Glomerular visceral epithelial cell (primary cell): ENCODE data around the gene GMPR.

Experiments used
- DNase-seq: peaks from one replicate; pipeline ENCODE4 v3.0.0-alpha.2; 2016; ENCODE audit errors: extremely low spot score

GMPR gene

DNA sequence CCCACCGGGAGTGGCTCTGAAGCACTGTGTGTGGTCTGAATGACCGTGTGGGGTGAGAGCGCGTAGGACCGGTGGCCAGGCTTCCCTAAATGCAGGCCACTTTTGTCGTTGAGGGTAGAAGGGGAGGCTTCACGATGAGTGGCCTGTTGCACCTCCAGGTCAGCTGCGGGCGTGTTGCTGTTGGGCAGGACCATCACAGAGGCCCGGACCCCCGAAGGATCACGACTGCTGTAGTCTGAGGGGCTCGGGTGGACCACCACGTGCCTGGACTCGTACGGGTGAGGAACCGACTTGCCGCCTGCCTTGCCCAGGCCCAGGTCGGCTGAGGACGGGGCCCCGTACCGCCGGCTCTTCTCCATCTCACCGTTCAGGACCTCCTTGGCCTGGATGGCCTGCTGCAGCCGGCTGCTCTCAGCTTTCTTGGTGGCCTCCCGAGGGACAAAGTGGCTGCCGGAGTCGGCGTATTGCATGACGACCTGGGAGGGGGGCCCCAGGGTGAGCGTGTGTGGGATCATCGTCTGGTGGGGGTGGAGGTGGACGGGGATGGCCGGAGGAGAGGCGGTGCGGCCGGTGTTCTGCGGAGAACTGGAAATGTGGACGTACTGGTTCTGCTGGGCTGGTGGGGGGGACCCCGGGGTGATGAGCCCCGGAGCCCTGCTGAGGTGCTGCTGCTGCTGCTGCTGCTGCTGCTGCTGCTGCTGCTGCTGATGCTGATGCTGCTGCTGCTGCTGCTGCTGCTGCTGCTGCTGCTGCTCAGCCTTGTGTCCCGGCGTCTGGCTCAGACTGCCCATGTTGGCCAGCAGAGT is 88.8 kb downstream of the GMPR start:
- no peak for DNase-seq

GRCh38 chr6:16327777-16328325 is 89.5 kb downstream of the GMPR start:
- no peak for DNase-seq

- no peak for DNase-seq
Measured at GRCh38 chr6:16329233-16329632, 90.8 kb downstream of the GMPR start.

DNA sequence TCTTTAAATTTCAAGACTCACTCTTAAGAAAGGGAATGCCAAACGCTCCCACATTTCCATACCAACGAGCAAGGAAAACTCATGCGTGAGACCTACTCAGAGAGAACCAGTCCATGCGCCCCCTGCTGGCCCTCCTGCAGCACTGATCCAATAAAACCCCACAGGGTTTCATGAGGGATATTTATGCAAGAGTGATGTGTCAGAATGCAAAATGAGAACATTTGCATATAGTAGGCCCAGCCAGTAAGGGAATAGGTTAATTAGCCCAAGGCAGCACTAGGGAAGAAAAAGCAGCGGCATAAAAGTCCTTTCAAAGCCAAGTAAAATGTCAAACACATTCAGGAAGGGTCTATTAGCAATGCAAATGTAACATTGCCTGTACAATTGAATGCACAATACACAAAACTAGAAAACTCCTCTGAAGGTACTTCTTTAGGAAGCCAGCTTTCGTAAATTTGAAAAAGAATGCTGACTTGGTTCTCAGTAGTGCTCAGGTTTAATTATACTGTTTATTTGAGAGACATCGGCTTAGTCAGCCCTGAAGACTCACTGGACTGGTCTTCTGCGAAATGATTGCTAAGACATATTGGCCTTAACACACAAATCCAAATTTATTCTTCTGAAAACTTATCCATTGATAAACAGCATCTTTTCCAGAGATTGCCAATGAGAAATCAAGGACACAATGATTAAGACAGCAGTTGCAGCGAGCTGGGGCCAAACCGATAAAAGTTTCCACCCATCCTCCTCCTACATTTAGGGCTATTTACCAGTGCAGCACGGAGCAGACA is 93.2 kb downstream of the GMPR start:
- DNase-seq: peak; percentile 63

DNA sequence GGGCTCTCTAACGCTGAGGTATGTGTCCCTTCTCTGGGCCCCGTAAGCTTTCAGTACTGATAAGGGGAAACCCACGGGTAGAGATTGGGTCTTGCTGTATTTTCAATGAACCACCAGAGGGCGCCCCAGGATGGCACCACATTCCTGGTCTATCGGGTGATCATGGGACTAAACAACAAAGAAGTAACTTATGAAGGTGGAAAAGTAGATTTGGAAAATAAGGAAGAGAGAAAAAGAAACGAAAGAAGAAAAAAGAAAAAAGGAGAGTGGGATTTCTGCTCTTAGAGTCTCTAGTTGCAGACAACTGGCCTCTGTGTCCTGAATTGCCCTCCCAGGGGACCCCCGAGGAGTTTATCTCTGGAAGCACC is 93.8 kb downstream of the GMPR start:
- DNase-seq: peak; percentile 82

DNA sequence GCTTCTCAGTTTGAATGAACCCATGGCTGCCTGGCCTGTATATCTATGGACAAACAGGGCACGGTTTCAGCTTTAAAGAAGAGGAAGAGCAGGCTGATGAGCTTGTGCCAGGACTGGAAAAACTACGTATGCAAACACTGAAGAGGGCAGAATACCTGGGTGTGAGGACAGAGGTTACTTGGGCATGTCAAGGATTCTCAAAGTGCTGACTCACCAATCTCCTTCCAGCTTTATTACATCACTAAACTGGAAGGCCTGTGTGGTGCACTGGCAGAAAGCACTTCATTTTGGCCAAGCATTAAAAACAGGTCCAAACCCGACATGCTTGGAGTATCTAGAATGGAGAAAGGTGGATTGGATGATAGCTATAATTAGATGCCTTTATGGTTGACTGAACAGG is 95.2 kb downstream of the GMPR start:
- peak; percentile 77 for DNase-seq

- peak; percentile 79 for DNase-seq
Measured at GRCh38 chr6:16334671-16335070, 96.3 kb downstream of the GMPR start.

DNA sequence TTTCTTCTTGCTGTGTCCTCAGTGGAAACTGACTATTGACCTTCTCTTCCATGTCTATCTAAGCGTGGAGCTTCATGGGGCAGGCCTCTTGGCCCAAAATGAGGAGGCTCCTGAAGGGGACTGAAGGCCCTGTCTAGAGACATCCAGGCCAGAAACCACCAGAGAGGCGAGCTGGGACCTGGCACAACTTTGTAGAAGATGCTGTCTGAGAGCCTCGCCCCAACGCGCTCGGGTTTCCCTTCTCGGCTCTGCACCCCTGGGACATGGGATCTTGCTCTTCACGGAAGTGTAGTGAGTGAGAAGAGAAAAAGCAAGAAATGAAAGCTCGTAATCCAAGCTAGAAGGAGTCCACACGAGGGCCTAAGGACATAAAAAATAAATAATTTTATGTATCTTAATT is 96.8 kb downstream of the GMPR start:
- DNase-seq: no peak

GRCh38 chr6:16336056-16336818 is 97.8 kb downstream of the GMPR start:
- DNase-seq: no peak

- no peak for DNase-seq
Measured at GRCh38 chr6:16336911-16337294, 98.5 kb downstream of the GMPR start.

- DNase-seq: no peak
Measured at GRCh38 chr6:16337295-16337975, 99.0 kb downstream of the GMPR start.

GRCh38 chr6:16338577-16339264 is 100.3 kb downstream of the GMPR start:
- peak; percentile 98 for DNase-seq

- no peak for DNase-seq
Measured at GRCh38 chr6:16339265-16339587, 100.8 kb downstream of the GMPR start.

DNA sequence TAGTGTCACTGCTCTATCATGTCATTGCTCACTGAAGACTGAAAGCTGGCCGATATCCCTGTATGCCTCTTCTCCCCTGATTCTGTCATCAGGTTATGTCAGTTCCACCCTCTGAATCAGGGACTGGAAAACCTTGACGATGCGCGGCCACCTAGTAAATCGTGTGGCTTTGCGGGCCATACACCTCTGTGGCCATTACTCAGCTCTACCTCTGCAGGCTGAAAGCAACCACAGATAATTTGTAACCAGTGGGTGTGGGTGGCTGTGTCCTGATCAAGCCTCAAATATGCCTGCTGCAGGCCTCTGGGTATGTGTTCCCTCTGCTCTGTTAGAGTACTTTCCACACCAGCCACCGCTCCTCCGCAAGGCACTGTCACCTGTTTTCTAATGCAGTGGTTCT is 105.2 kb downstream of the GMPR start:
- no peak for DNase-seq

DNA sequence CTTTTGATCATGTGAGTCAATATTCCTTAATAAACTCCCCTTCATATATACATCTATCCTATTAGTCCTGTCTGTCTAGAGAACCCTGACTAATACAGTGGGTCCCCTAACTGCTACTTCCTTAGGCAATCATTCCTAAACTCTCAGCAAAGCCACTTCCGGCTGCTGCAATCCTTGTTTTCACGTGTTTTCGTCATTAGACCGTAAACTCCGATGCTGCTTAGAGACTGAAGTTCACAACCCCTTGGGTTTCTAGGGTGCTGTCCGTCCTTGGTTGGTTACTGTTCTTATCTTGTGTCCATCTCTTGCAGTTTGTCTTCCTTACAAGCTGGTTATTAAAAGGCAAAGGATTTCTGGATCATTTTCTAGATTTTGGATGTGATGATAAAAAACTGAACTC is 106.4 kb downstream of the GMPR start:
- no peak for DNase-seq
